K562 (cell line): ENCODE measurements around the gene ALPK1. TPM values are rescaled to one million over a fixed set of nuclear protein-coding genes. Genes with fewer than 3 reads are reported as not detected.

Experiments used
- ATAC-seq: fragments of 200-7000 bp; cut with Tn5 transposase; 3 replicates; pipeline ENCODE4 v1.9.1; 2020; ENCODE audit warnings: moderate library complexity
- BruUV-seq: library from RNA; stranded (reverse); fragments of 400-500 nt; replicated peaks from 2 replicates; lab custom pipeline; 2021; lab: Mats Ljungman, UMichigan
- CTCF ChIA-PET: fragments of 300-600 bp; formaldehyde crosslinking; extraction: SDS; loops from one replicate; lab custom pipeline; 2021; ENCODE audit warnings: low intra/inter-chr PET ratio; lab: Yijun Ruan, JAX
- POLR2A ChIA-PET: fragments of 300-600, 350-650 bp; sonication (Branson Sonifier 250); formaldehyde crosslinking; extraction: SDS; loops from one replicate; lab custom pipeline; 2021; ENCODE audit warnings: antibody characterized with exemption, inconsistent platforms; lab: Yijun Ruan, JAX
- DNase-seq, 4 experiments: peaks; one replicate each; pipeline versions ENCODE4 v3.0.0 to v3.0.0-alpha.2; 2011 to 2018; ENCODE audit warnings: low spot score in 3 of 4, mixed read lengths in 3 of 4; ENCODE audit errors: extremely low read depth in 1 of 4
- FAIRE-seq: peaks from 2 replicates; lab custom pipeline; 2011; peaks lifted over from hg19 to GRCh38; lab: Jason Lieb, UNC
- H2AFZ ChIP-seq: 2 replicates; pipeline ENCODE4 v1.6.0; 2011; ENCODE audit warnings: low read depth, low read length, control low read depth, inconsistent platforms
- H3K27ac ChIP-seq: fragments of 200-600 bp; 3 replicates; pipeline ENCODE4 v1.8.0; 2011; ENCODE audit warnings: low read depth, mild to moderate bottlenecking, control low read depth, inconsistent platforms, low read length, moderate library complexity, mixed read lengths; ENCODE audit errors: extremely low read depth
- H3K27me3 ChIP-seq, 2 experiments: fragments of 300-600 bp in 1 of 2; 2 replicates in 1 of 2; 3 replicates in 1 of 2; pipeline versions ENCODE4 v1.6.0 to v1.8.0; 2011; ENCODE audit warnings: inconsistent platforms in 2 of 2, low read length in 2 of 2, mild to moderate bottlenecking in 1 of 2, mixed read lengths in 1 of 2, moderate library complexity in 1 of 2; ENCODE audit not compliant: control insufficient read depth in 2 of 2, insufficient read depth in 2 of 2
- H3K36me3 ChIP-seq: fragments of 300-600 bp; 3 replicates; pipeline ENCODE4 v1.8.0; 2011; ENCODE audit warnings: mild to moderate bottlenecking, low read length, inconsistent platforms; ENCODE audit not compliant: control insufficient read depth, insufficient read depth
- H3K4me1 ChIP-seq, 2 experiments: fragments of 200-600 bp in 1 of 2; replicated peaks in 1 of 2; 2 replicates in 1 of 2; 3 replicates in 1 of 2; pipeline versions ENCODE4 v1.5.1 to v1.8.0; 2011; ENCODE audit warnings: inconsistent platforms in 2 of 2, low read length in 2 of 2, mild to moderate bottlenecking in 1 of 2, mixed read lengths in 1 of 2, moderate library complexity in 1 of 2; ENCODE audit not compliant: control insufficient read depth in 2 of 2, insufficient read depth in 2 of 2
- H3K4me2 ChIP-seq: 2 replicates; pipeline ENCODE4 v1.6.1; 2011; ENCODE audit warnings: low read length, control low read depth, inconsistent platforms, mixed read lengths; ENCODE audit not compliant: insufficient read depth
- H3K4me3 ChIP-seq: fragments of 200-600 bp; sonication (generic), shearing (Covaris generic); 2 replicates; pipeline ENCODE4 v1.5.1; 2016; ENCODE audit warnings: control low read depth, inconsistent platforms
- H3K79me2 ChIP-seq: fragments of 200-600 bp; 3 replicates; pipeline ENCODE4 v1.8.0; 2011; ENCODE audit warnings: low read length, inconsistent platforms; ENCODE audit not compliant: control insufficient read depth, insufficient read depth
- H3K9ac ChIP-seq, 2 experiments: 2 replicates each; pipeline versions ENCODE4 v1.6.0 to v1.6.1; 2011; ENCODE audit warnings: low read depth in 2 of 2, low read length in 2 of 2, control low read depth in 1 of 2, inconsistent platforms in 1 of 2, mild to moderate bottlenecking in 1 of 2, mixed read lengths in 1 of 2; ENCODE audit not compliant: insufficient read depth in 1 of 2
- H3K9me1 ChIP-seq: one replicate; pipeline ENCODE4 v1.6.0; 2011; ENCODE audit warnings: inconsistent platforms, mild to moderate bottlenecking, low read length, moderate library complexity; ENCODE audit not compliant: control insufficient read depth, insufficient read depth
- H3K9me3 ChIP-seq: replicated peaks from 2 replicates; pipeline ENCODE4 v1.5.1; 2011; ENCODE audit warnings: low read depth, low read length, inconsistent platforms; ENCODE audit not compliant: control insufficient read depth, insufficient read depth
- H4K20me1 ChIP-seq: replicated peaks from 2 replicates; pipeline ENCODE4 v1.6.1; 2011; ENCODE audit warnings: low read length, inconsistent platforms, mixed read lengths; ENCODE audit not compliant: control insufficient read depth, insufficient read depth
- ASH1L ChIP-seq: fragments of 450-650 bp; IDR thresholded peaks from 2 replicates; pipeline ENCODE4 v1.6.1; 2018; ENCODE audit warnings: borderline replicate concordance, mild to moderate bottlenecking, low read depth; ENCODE audit not compliant: partially characterized antibody
- JUN ChIP-seq, 2 experiments: sonication (generic) in 1 of 2; formaldehyde crosslinking in 1 of 2; IDR thresholded peaks; 2 replicates each; pipeline versions ENCODE4 v1.6.1 to v1.8.0; 2012 to 2022; ENCODE audit warnings: borderline replicate concordance in 2 of 2, mild to moderate bottlenecking in 2 of 2, improper control_type of control experiment in 1 of 2, low read depth in 1 of 2, low read length in 1 of 2, missing genetic modification reagents in 1 of 2
- PCBP1 ChIP-seq: fragments of 200-400 bp; formaldehyde crosslinking; IDR thresholded peaks from 2 replicates; pipeline ENCODE4 v1.6.1; 2018; ENCODE audit warnings: mild to moderate bottlenecking, low read depth, low read length; ENCODE audit not compliant: poor library complexity, severe bottlenecking
- SUPT5H ChIP-seq: fragments of 450-650 bp; IDR thresholded peaks from 2 replicates; pipeline ENCODE4 v1.6.1; 2016
- WGBS: fragments of 100-300 bp; shearing (Covaris generic); methylation state at CpG from one replicate; pipeline ENCODE4 v1.1.6; 2016; ENCODE audit warnings: low coverage, mixed read lengths; ENCODE audit not compliant: insufficient coverage; ENCODE audit errors: missing lambda C conversion rate; 5-methylcytosine and 5-hydroxymethylcytosine counted together
- in situ Hi-C: fragments of 300-500 bp; cut with MboI; formaldehyde crosslinking; loops from 4 replicates; pipeline ENCODE4 v1.15.0; 2018; ENCODE audit warnings: inconsistent platforms, mixed read lengths
- intact Hi-C: fragments of 100-400 bp; cut with micrococcal nuclease; formaldehyde crosslinking; loops from 2 replicates; pipeline ENCODE4 v1.14.2; 2022
- polyA plus RNA-seq, 8 experiments: library from polyadenylated mRNA; depleted of rRNA in 4 of 8; stranded (reverse) in 5 of 8; unstranded in 3 of 8; fragments of >200 nt; fragmentation: Nextera tagmentation in 2 of 8; fragmentation: Illumina TruSeq in 1 of 8; extraction: Ambion mirVana in 2 of 8; extraction: Trizol in 1 of 8; gene quantifications; 2 replicates each; pipeline versions ENCODE4 v1.2.1 to v1.2.3, GENCODE V29; 2011 to 2014; ENCODE audit warnings: inconsistent platforms in 1 of 8, missing spikeins in 1 of 8
- total RNA-seq, 7 experiments: library from RNA; depleted of rRNA in 6 of 7; stranded (reverse); fragments of >200 nt in 6 of 7; fragmentation: Illumina TruSeq in 2 of 7; extraction: Trizol in 2 of 7; gene quantifications; 2 replicates each; pipeline versions ENCODE4 v1.2.1 to v1.2.3, GENCODE V29; 2011 to 2021; ENCODE audit warnings: low replicate concordance in 1 of 7
- TF ChIP-seq, protein P1 (sequence below): sonication (generic); formaldehyde crosslinking; IDR thresholded peaks from 2 replicates; pipeline ENCODE4 v1.8.0; 2023; ENCODE audit warnings: missing genetic modification reagents, mild to moderate bottlenecking, borderline replicate concordance
- TF ChIP-seq, protein P2 (sequence below): sonication (generic); formaldehyde crosslinking; IDR thresholded peaks from 2 replicates; pipeline ENCODE4 v1.8.1; 2023; ENCODE audit warnings: mild to moderate bottlenecking, missing genetic modification reagents, moderate library complexity
- TF ChIP-seq, protein P3 (sequence below), 2 experiments: fragments of 450-650 bp in 1 of 2; IDR thresholded peaks; 2 replicates each; pipeline ENCODE4 v1.6.1; 2011 to 2017; ENCODE audit warnings: low read depth in 2 of 2, antibody characterized with exemption in 1 of 2, borderline replicate concordance in 1 of 2, low read length in 1 of 2, mild to moderate bottlenecking in 1 of 2, mixed read lengths in 1 of 2; ENCODE audit not compliant: control insufficient read depth in 1 of 2

Gene ALPK1
- total and polyA plus RNA-seq, 9 of the 15 experiments (the other 6 are each of a cell fraction or from before 2014, with no cell fraction given), result 2.3 to 6.9 (median 4.6) TPM

DNA sequence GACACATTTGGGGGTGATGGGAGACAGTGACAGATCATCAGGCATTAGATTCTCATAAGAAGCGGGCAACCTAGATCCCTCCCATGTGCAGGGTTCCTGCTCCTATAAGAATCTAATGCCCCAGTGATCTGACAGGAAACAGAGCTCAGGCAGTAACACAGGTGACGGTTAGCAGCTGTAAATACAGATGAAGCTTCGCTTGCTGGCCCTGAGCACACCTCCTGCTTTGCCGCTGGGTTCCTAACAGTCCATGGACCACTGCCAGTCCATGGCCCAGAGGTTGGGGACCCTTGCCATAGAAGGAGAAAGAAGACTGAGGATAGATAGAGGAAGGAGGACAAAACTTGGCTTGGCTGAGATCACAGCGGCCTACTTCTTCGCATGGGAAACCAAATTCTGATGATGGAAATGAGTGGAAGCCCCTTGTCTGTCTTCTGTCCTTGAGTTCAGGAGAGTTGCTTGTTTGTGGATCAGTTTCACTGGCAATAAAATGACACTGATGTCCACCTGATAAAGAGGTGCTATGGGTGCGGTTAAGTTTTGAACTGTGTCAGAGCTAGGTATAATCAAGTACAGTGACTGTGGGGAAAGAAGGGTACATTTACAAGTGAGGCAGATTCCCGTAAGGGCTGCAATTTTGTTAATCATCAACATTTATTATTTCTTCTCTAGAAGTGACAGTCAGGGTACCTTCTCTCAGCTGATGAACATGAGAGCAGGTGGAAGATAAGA is 9.7 kb upstream of the ALPK1 start (continued):
- TF ChIP-seq, protein P1, sequence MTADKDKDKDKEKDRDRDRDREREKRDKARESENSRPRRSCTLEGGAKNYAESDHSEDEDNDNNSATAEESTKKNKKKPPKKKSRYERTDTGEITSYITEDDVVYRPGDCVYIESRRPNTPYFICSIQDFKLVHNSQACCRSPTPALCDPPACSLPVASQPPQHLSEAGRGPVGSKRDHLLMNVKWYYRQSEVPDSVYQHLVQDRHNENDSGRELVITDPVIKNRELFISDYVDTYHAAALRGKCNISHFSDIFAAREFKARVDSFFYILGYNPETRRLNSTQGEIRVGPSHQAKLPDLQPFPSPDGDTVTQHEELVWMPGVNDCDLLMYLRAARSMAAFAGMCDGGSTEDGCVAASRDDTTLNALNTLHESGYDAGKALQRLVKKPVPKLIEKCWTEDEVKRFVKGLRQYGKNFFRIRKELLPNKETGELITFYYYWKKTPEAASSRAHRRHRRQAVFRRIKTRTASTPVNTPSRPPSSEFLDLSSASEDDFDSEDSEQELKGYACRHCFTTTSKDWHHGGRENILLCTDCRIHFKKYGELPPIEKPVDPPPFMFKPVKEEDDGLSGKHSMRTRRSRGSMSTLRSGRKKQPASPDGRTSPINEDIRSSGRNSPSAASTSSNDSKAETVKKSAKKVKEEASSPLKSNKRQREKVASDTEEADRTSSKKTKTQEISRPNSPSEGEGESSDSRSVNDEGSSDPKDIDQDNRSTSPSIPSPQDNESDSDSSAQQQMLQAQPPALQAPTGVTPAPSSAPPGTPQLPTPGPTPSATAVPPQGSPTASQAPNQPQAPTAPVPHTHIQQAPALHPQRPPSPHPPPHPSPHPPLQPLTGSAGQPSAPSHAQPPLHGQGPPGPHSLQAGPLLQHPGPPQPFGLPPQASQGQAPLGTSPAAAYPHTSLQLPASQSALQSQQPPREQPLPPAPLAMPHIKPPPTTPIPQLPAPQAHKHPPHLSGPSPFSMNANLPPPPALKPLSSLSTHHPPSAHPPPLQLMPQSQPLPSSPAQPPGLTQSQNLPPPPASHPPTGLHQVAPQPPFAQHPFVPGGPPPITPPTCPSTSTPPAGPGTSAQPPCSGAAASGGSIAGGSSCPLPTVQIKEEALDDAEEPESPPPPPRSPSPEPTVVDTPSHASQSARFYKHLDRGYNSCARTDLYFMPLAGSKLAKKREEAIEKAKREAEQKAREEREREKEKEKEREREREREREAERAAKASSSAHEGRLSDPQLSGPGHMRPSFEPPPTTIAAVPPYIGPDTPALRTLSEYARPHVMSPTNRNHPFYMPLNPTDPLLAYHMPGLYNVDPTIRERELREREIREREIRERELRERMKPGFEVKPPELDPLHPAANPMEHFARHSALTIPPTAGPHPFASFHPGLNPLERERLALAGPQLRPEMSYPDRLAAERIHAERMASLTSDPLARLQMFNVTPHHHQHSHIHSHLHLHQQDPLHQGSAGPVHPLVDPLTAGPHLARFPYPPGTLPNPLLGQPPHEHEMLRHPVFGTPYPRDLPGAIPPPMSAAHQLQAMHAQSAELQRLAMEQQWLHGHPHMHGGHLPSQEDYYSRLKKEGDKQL (CRISPR knock-in tag), result no peak

DNA sequence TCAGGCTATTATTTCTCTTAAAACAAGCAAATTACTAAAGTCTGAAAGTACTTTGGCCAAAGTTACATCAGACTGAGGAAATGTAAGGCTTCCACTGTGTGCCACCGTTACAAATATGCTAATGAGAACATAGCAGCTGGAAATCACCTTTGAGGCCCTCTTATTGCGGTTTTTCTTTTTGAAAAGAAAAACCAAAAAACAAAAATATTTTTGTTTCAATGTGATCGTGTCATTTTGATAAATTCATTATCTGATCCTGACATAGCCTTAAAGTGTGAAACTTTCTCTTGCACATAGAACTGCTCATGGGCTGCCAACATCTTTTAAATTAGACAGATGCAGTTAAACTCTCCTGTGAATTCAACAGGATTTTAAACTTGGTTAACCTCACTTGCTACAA is 8.7 kb upstream of the ALPK1 start:
- Histone ChIP-seq H3K9me3 (no peaks in the 10 kb centered on the region), H3K9me1 (no peaks in the 10 kb centered on the region), H4K20me1 (no peaks in the 10 kb centered on the region), H3K4me1 (peaks cover 11 to 13% of the 10 kb centered on the region in 2 experiments; a peak in 4 of 5 replicates), H3K79me2 (peaks cover 12% of the 10 kb centered on the region; the same call in 2 of the 3 replicates), H3K4me3 (no peak overlapping the region), H2AFZ (0 out of 2 replicates have a peak overlapping the region, but pooled peaks have one; percentile 18), H3K27ac (no peak overlapping the region), H3K4me2 (no peak overlapping the region), H3K27me3 (no peaks in the 10 kb centered on the region), H3K36me3 (no peaks in the 10 kb centered on the region), H3K9ac (no peak overlapping the region)
- ChIA-PET CTCF (no interaction called here), POLR2A (no interaction called here)
- intact Hi-C loops, result no loop called here
- peak; percentile 67 for FAIRE-seq
- no TSS peak for BruUV-seq
- DNase-seq, result no peak
- WGBS, result 54% methylated on average over 3 of the region's 3 CpGs
- ATAC-seq, result no peak
- in situ Hi-C loops, result no loop called here
- TF ChIP-seq, protein P2, sequence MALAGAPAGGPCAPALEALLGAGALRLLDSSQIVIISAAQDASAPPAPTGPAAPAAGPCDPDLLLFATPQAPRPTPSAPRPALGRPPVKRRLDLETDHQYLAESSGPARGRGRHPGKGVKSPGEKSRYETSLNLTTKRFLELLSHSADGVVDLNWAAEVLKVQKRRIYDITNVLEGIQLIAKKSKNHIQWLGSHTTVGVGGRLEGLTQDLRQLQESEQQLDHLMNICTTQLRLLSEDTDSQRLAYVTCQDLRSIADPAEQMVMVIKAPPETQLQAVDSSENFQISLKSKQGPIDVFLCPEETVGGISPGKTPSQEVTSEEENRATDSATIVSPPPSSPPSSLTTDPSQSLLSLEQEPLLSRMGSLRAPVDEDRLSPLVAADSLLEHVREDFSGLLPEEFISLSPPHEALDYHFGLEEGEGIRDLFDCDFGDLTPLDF (CRISPR knock-in tag), result no peak
- TF ChIP-seq SUPT5H, result no peak
- TF ChIP-seq JUN (IDR thresholded peaks at IDR 0.05; ENCODE audit: borderline replicate concordance, low read depth, low read length), result no peak
- no peak for TF ChIP-seq JUN (CRISPR knock-in tag; IDR thresholded peaks at IDR 0.05; ENCODE audit: borderline replicate concordance)
- no peak for TF ChIP-seq PCBP1
- TF ChIP-seq ASH1L, result no peak
- TF ChIP-seq, protein P3, sequence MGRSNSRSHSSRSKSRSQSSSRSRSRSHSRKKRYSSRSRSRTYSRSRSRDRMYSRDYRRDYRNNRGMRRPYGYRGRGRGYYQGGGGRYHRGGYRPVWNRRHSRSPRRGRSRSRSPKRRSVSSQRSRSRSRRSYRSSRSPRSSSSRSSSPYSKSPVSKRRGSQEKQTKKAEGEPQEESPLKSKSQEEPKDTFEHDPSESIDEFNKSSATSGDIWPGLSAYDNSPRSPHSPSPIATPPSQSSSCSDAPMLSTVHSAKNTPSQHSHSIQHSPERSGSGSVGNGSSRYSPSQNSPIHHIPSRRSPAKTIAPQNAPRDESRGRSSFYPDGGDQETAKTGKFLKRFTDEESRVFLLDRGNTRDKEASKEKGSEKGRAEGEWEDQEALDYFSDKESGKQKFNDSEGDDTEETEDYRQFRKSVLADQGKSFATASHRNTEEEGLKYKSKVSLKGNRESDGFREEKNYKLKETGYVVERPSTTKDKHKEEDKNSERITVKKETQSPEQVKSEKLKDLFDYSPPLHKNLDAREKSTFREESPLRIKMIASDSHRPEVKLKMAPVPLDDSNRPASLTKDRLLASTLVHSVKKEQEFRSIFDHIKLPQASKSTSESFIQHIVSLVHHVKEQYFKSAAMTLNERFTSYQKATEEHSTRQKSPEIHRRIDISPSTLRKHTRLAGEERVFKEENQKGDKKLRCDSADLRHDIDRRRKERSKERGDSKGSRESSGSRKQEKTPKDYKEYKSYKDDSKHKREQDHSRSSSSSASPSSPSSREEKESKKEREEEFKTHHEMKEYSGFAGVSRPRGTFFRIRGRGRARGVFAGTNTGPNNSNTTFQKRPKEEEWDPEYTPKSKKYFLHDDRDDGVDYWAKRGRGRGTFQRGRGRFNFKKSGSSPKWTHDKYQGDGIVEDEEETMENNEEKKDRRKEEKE (IDR thresholded peaks at IDR 0.05; ENCODE audit: borderline replicate concordance in 1 of 2, control insufficient read depth in 1 of 2, low read depth in 2 of 2, low read length in 1 of 2), result no peak
